ENCODE data around the gene NXPE4.

NXPE4 gene

DNA sequence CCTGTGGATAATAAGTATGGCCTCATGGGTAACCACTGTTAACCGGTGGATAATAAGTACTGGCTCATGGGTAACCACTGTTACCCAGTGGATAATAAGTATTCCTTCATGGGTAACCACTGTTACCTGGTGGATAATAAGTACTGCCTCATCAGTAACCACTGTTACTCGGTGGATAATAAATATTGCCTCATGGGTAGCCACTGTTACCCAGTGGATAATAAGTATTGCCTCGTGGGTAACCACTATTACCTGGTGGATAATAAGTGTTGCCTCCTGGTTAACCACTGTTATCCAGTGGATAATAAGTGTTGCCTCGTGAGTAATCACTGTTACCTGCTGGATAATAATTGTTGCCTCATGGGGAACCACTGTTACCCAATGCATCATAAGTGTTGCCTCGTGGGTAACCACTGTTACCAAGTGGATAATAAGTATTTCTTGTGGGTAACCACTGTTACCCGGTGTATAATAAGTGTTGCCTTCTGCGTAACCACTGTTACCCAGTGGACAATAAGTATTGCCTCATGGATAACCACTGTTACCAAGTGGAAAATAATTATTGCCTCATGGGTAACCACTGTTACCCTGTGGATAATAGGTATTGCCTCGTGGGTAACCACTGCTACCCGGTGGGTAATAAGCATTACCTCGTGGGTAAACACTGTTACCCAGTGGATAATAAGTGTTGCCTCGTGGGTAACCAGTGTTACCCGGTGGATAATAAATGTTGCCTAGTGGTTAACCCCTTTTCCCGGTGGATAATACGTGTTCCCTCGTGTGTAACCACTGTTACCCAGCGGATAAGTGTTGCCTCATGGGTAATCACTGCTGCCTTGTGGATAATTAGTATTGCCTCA, 26.6 kb upstream of the NXPE4 start:
- no peaks in the 10 kb centered on the region for H3K9me2 ChIP-seq (replicated peaks; ENCODE audit: insufficient read depth, low read length)

GRCh38 chr11:114621072-114621471, 25.5 kb upstream of the NXPE4 start:
- no peaks in the 10 kb centered on the region for H3K27me3 ChIP-seq (replicated peaks; ENCODE audit: insufficient read depth, low read length)
- no peaks in the 10 kb centered on the region for H3K4me1 ChIP-seq (ENCODE audit: low read length)
- H3K27ac ChIP-seq (ENCODE audit: low read length) = no peak overlapping the region
- no peak overlapping the region for H3K4me2 ChIP-seq (ENCODE audit: low read depth, low read length)
- H4K20me1 ChIP-seq (ENCODE audit: insufficient read depth, low read length) = no peaks in the 10 kb centered on the region
- H3K36me3 ChIP-seq (replicated peaks; ENCODE audit: insufficient read depth, low read length) = no peaks in the 10 kb centered on the region
- no peak overlapping the region for H2AFZ ChIP-seq (ENCODE audit: low read length)
- no peak overlapping the region for H3K9ac ChIP-seq (ENCODE audit: low read length)
- H3K79me2 ChIP-seq (ENCODE audit: low read length) = no peaks in the 10 kb centered on the region
- H3K9me3 ChIP-seq (replicated peaks; ENCODE audit: insufficient read depth, low read length) = no peaks in the 10 kb centered on the region
- no peak for DNase-seq
- H3K4me3 ChIP-seq (ENCODE audit: low read length) = no peak overlapping the region
- H3K9me2 ChIP-seq (replicated peaks; ENCODE audit: insufficient read depth, low read length) = no peaks in the 10 kb centered on the region
- TF ChIP-seq EZH2phosphoT487 (IDR thresholded peaks at IDR 0.05; ENCODE audit: low read length) (no peak), EZH2 (optimal IDR thresholded peaks at IDR 0.05; ENCODE audit: low read depth, low read length) (no peak), CTCF (IDR thresholded peaks at IDR 0.05; ENCODE audit: low read length) (no peak)
- H3F3A ChIP-seq (ENCODE audit: insufficient read depth, low read length) = no peaks in the 10 kb centered on the region

More for the DNA sequence above, 26.6 kb upstream of the NXPE4 start:
- no peak overlapping the region for H3K4me2 ChIP-seq (ENCODE audit: low read depth, low read length)
- H3K9me3 ChIP-seq (replicated peaks; ENCODE audit: insufficient read depth, low read length) = no peaks in the 10 kb centered on the region
- no peaks in the 10 kb centered on the region for H4K20me1 ChIP-seq (ENCODE audit: insufficient read depth, low read length)
- no peaks in the 10 kb centered on the region for H3K36me3 ChIP-seq (replicated peaks; ENCODE audit: insufficient read depth, low read length)
- H3K27ac ChIP-seq (ENCODE audit: low read length) = no peak overlapping the region
- H3K9ac ChIP-seq (ENCODE audit: low read length) = no peak overlapping the region
- TF ChIP-seq CTCF (IDR thresholded peaks at IDR 0.05; ENCODE audit: low read length) = no peak
- no peak for TF ChIP-seq EZH2 (optimal IDR thresholded peaks at IDR 0.05; ENCODE audit: low read depth, low read length)
- TF ChIP-seq EZH2phosphoT487 (IDR thresholded peaks at IDR 0.05; ENCODE audit: low read length) = no peak
- no peaks in the 10 kb centered on the region for H3F3A ChIP-seq (ENCODE audit: insufficient read depth, low read length)
- no peak for DNase-seq
- no peak overlapping the region for H2AFZ ChIP-seq (ENCODE audit: low read length)
- no peaks in the 10 kb centered on the region for H3K27me3 ChIP-seq (replicated peaks; ENCODE audit: insufficient read depth, low read length)
- H3K4me3 ChIP-seq (ENCODE audit: low read length) = no peak overlapping the region
- H3K4me1 ChIP-seq (ENCODE audit: low read length) = no peaks in the 10 kb centered on the region
- no peaks in the 10 kb centered on the region for H3K79me2 ChIP-seq (ENCODE audit: low read length)

GRCh38 chr11:114619659-114620173, 24.1 kb upstream of the NXPE4 start:
- Histone ChIP-seq H3F3A (ENCODE audit: insufficient read depth, low read length) (no peaks in the 10 kb centered on the region), H3K9me3 (replicated peaks; ENCODE audit: insufficient read depth, low read length) (no peaks in the 10 kb centered on the region), H3K9ac (ENCODE audit: low read length) (no peak overlapping the region), H4K20me1 (ENCODE audit: insufficient read depth, low read length) (no peaks in the 10 kb centered on the region), H3K27me3 (replicated peaks; ENCODE audit: insufficient read depth, low read length) (no peaks in the 10 kb centered on the region), H3K79me2 (ENCODE audit: low read length) (no peaks in the 10 kb centered on the region), H3K9me2 (replicated peaks; ENCODE audit: insufficient read depth, low read length) (no peaks in the 10 kb centered on the region), H3K4me3 (ENCODE audit: low read length) (no peak overlapping the region), H3K4me1 (ENCODE audit: low read length) (no peaks in the 10 kb centered on the region), H3K27ac (ENCODE audit: low read length) (no peak overlapping the region), H2AFZ (ENCODE audit: low read length) (no peak overlapping the region), H3K36me3 (replicated peaks; ENCODE audit: insufficient read depth, low read length) (no peaks in the 10 kb centered on the region), H3K4me2 (ENCODE audit: low read depth, low read length) (no peak overlapping the region)
- TF ChIP-seq CTCF (IDR thresholded peaks at IDR 0.05; ENCODE audit: low read length) = no peak
- no peak for TF ChIP-seq EZH2 (optimal IDR thresholded peaks at IDR 0.05; ENCODE audit: low read depth, low read length)
- TF ChIP-seq EZH2phosphoT487 (IDR thresholded peaks at IDR 0.05; ENCODE audit: low read length) = no peak
- DNase-seq = no peak
